HepG2 (cell line): ENCODE results near the gene PTPRC. TPM values are rescaled to one million over a fixed set of nuclear protein-coding genes. Genes with fewer than 3 reads are reported as not detected.

Experiments used
- ATAC-seq: fragments of 200-7000 bp; cut with Tn5 transposase; 3 replicates; pipeline ENCODE4 v1.9.1; 2020; ENCODE audit warnings: mild to moderate bottlenecking, moderate library complexity
- BruUV-seq: library from RNA; stranded (reverse); fragments of 400-500 nt; replicated peaks from 2 replicates; lab custom pipeline; 2021; lab: Mats Ljungman, UMichigan
- CTCF ChIA-PET: fragments of 300-600 bp; formaldehyde crosslinking; extraction: SDS; loops from one replicate; lab custom pipeline; 2021; ENCODE audit warnings: low total read pairs, inconsistent platforms, low intra/inter-chr PET ratio; lab: Yijun Ruan, JAX
- POLR2A ChIA-PET: fragments of 350-600 bp; sonication (Branson Sonifier 250); formaldehyde crosslinking; loops from one replicate; lab custom pipeline; 2020; ENCODE audit warnings: antibody characterized with exemption, inconsistent platforms; lab: Yijun Ruan, JAX
- DNase-seq: peaks from one replicate; pipeline ENCODE4 v3.0.0-alpha.2; 2015; ENCODE audit warnings: low spot score
- FAIRE-seq: peaks from 3 replicates; lab custom pipeline; 2011; peaks lifted over from hg19 to GRCh38; lab: Jason Lieb, UNC
- H2AFZ ChIP-seq: one replicate; pipeline ENCODE4 v1.6.1; 2011; ENCODE audit warnings: low read length, inconsistent platforms
- H3K27ac ChIP-seq: fragments of 300-600 bp; 3 replicates; pipeline ENCODE4 v1.8.0; 2011; ENCODE audit warnings: mixed run types, mild to moderate bottlenecking, mixed read lengths, low read length, inconsistent platforms; ENCODE audit not compliant: insufficient read depth; ENCODE audit errors: extremely low read length
- H3K27me3 ChIP-seq, 2 experiments: fragments of 200-600 bp in 1 of 2; 2 replicates in 1 of 2; 3 replicates in 1 of 2; pipeline versions ENCODE4 v1.6.0 to v1.8.0; 2011; ENCODE audit warnings: low read length in 2 of 2, mild to moderate bottlenecking in 2 of 2, moderate library complexity in 2 of 2, inconsistent platforms in 1 of 2; ENCODE audit not compliant: insufficient read depth in 2 of 2, control insufficient read depth in 1 of 2
- H3K36me3 ChIP-seq, 2 experiments: fragments of 200-600 bp in 1 of 2; replicated peaks in 1 of 2; 2 replicates in 1 of 2; 3 replicates in 1 of 2; pipeline versions ENCODE4 v1.5.1 to v1.8.0; 2011; ENCODE audit warnings: low read length in 2 of 2, inconsistent platforms in 1 of 2; ENCODE audit not compliant: insufficient read depth in 2 of 2, control insufficient read depth in 1 of 2
- H3K4me1 ChIP-seq: 2 replicates; pipeline ENCODE4 v1.5.1; 2012; ENCODE audit warnings: low read length, inconsistent platforms; ENCODE audit not compliant: insufficient read depth
- H3K4me2 ChIP-seq: 2 replicates; pipeline ENCODE4 v1.6.0; 2011; ENCODE audit warnings: low read depth, low read length, inconsistent platforms
- H3K4me3 ChIP-seq, 3 experiments: fragments of 200-600 bp in 1 of 3; sonication (generic), shearing (Covaris generic) in 1 of 3; replicated peaks in 1 of 3; 2 replicates each; pipeline ENCODE4 v1.5.1; 2011 to 2016; ENCODE audit warnings: low read length in 3 of 3, inconsistent platforms in 2 of 3, low read depth in 2 of 3, mild to moderate bottlenecking in 2 of 3, control low read depth in 1 of 3, mixed read lengths in 1 of 3; ENCODE audit not compliant: insufficient read depth in 1 of 3
- H3K79me2 ChIP-seq: one replicate; pipeline ENCODE4 v1.6.1; 2011; ENCODE audit warnings: low read length, inconsistent platforms; ENCODE audit not compliant: insufficient read depth
- H3K9ac ChIP-seq: 2 replicates; pipeline ENCODE4 v1.6.0; 2011; ENCODE audit warnings: mild to moderate bottlenecking, low read depth, low read length, inconsistent platforms; ENCODE audit not compliant: insufficient read depth
- H3K9me3 ChIP-seq: 2 replicates; pipeline ENCODE4 v1.5.1; 2012; ENCODE audit warnings: mild to moderate bottlenecking, low read length
- H4K20me1 ChIP-seq: 2 replicates; pipeline ENCODE4 v1.6.0; 2011; ENCODE audit warnings: inconsistent platforms, mild to moderate bottlenecking, low read length, moderate library complexity; ENCODE audit not compliant: insufficient read depth
- MEIS1 ChIP-seq: sonication (generic); formaldehyde crosslinking; IDR thresholded peaks from 2 replicates; pipeline ENCODE4 v1.9.0; 2021; ENCODE audit warnings: mild to moderate bottlenecking, missing genetic modification reagents, moderate library complexity, borderline replicate concordance
- ZNF768 ChIP-seq: sonication (generic); formaldehyde crosslinking; IDR thresholded peaks from 2 replicates; pipeline ENCODE4 v1.4.0; 2020; ENCODE audit warnings: missing genetic modification reagents
- in situ Hi-C: cut with HindIII; loops from 2 replicates; pipeline ENCODE4 v1.10.0; 2017; ENCODE audit warnings: low pct_unique_long_range_greater_than_20kb; ENCODE audit not compliant: extremely low pct_ligation_motif_present
- intact Hi-C: fragments of 100-400 bp; cut with micrococcal nuclease; formaldehyde crosslinking; loops from one replicate; pipeline ENCODE4 v1.10.0; 2022; ENCODE audit not compliant: unreplicated experiment
- polyA plus RNA-seq, 8 experiments: library from polyadenylated mRNA; depleted of rRNA in 3 of 8; stranded (reverse) in 7 of 8; unstranded in 1 of 8; fragments of >200 nt; fragmentation: Illumina TruSeq in 4 of 8; extraction: Trizol in 4 of 8; gene quantifications; 2 replicates each; pipeline versions ENCODE4 v1.2.1 to v1.2.3, GENCODE V29; 2011 to 2016; ENCODE audit warnings: low read depth in 4 of 8, missing spikeins in 1 of 8, mixed read lengths in 1 of 8; ENCODE audit not compliant: insufficient read depth in 1 of 8
- total RNA-seq, 5 experiments: library from RNA; depleted of rRNA; stranded (reverse); fragments of >200 nt; fragmentation: Illumina TruSeq; extraction: Trizol; gene quantifications; 2 replicates each; pipeline ENCODE4 v1.2.3, GENCODE V29; 2016; ENCODE audit warnings: low read depth in 1 of 5
- TF ChIP-seq, protein P1 (sequence below): sonication (generic); formaldehyde crosslinking; IDR thresholded peaks from 2 replicates; pipeline ENCODE4 v1.5.0; 2020; ENCODE audit warnings: missing genetic modification reagents
- TF ChIP-seq, protein P2 (sequence below): sonication (generic); formaldehyde crosslinking; IDR thresholded peaks from 2 replicates; pipeline ENCODE4 v1.5.0; 2020; ENCODE audit warnings: missing genetic modification reagents
- TF ChIP-seq, protein P3 (sequence below): sonication (generic); formaldehyde crosslinking; IDR thresholded peaks from 2 replicates; pipeline ENCODE4 v1.4.0; 2020; ENCODE audit warnings: low read depth, mild to moderate bottlenecking, missing genetic modification reagents
- TF ChIP-seq, protein P4 (sequence below), 2 experiments: sonication (generic) in 1 of 2; formaldehyde crosslinking in 1 of 2; IDR thresholded peaks; 2 replicates each; pipeline versions ENCODE4 v1.4.0 to v1.6.1; 2016 to 2020; ENCODE audit warnings: borderline replicate concordance in 1 of 2, low read depth in 1 of 2, mild to moderate bottlenecking in 1 of 2, missing genetic modification reagents in 1 of 2

Gene PTPRC
- total and polyA plus RNA-seq, 2 of the 13 experiments (the other 11 are each of a cell fraction or from before 2014, with no cell fraction given): not detected

DNA sequence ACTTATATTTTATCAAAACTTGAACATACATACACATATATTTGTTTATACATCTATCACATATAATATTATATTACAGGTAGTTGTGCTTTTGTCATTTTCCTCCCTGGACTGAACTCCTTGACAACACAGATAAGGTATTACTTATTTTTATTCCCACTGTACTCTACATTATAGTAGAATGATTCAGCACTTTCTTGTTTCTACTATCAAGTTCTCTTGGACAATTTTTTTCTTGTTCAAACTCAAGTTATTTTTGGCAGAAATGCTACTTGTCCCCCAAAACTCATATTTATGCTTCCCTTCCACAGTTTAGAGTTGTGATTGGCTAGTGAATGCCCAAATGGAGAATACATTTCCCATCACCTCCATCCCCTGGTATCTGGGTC is 10.8 kb upstream of the PTPRC start:
- intact Hi-C loops: no loop called here
- no peak for FAIRE-seq
- ATAC-seq: no peak
- Histone ChIP-seq H4K20me1 (no peaks in the 10 kb centered on the region), H3K36me3 (no peaks in the 10 kb centered on the region), H3K4me1 (no peaks in the 10 kb centered on the region), H3K27ac (no peak overlapping the region), H3K4me3 (no peak overlapping the region), H3K4me2 (no peak overlapping the region), H3K79me2 (no peaks in the 10 kb centered on the region), H3K27me3 (no peaks in the 10 kb centered on the region; a peak in 1 of 5 replicates), H3K9ac (no peak overlapping the region), H2AFZ (no peak overlapping the region), H3K9me3 (no peaks in the 10 kb centered on the region)
- BruUV-seq: no TSS peak
- TF ChIP-seq, protein P1, sequence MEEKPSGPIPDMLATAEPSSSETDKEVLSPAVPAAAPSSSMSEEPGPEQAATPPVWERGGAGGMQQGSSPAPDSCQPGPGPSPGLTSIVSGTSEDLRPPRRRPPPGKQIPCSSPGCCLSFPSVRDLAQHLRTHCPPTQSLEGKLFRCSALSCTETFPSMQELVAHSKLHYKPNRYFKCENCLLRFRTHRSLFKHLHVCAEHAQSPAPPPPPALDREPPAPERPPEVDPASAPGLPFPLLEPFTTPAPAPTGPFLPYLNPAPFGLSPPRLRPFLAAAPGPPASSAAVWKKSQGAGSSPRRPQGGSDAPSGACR: no peak
- ChIA-PET POLR2A (no interaction called here), CTCF (no interaction called here)
- no peak for DNase-seq
- in situ Hi-C loops: no loop called here

DNA sequence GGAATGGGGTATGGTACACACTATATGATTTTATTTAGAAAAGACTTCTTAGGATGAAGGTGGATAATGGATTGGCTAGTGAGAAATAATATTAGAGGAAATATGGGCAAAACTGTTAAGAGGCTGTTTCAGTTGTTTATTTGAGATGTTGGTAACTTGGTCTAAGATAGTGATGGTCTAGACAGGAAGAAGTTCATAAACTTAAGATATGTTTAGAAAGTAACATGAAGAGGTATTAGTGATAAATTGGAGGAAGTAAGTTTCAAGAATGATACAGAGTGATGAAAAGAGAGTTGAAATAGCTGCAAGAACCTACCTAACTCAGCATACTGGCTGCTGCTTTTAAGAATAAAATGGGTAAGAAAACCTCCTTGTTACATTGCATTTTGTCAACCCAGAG is 9.2 kb upstream of the PTPRC start:
- H3K27ac ChIP-seq: no peak overlapping the region
- H3K79me2 ChIP-seq: no peaks in the 10 kb centered on the region
- BruUV-seq: no TSS peak
- H3K4me1 ChIP-seq: no peaks in the 10 kb centered on the region
- no peak overlapping the region for H2AFZ ChIP-seq
- no peaks in the 10 kb centered on the region for H4K20me1 ChIP-seq
- ATAC-seq: no peak
- no peaks in the 10 kb centered on the region; a peak in 1 of 5 replicates for H3K27me3 ChIP-seq
- intact Hi-C loops (no loop called here), in situ Hi-C loops (no loop called here)
- H3K9me3 ChIP-seq: no peaks in the 10 kb centered on the region
- no peak overlapping the region for H3K4me2 ChIP-seq
- H3K9ac ChIP-seq: no peak overlapping the region
- ChIA-PET CTCF (no interaction called here), POLR2A (no interaction called here)
- no peak overlapping the region for H3K4me3 ChIP-seq
- DNase-seq: no peak
- no peak for FAIRE-seq
- H3K36me3 ChIP-seq: no peaks in the 10 kb centered on the region
- TF ChIP-seq, protein P2, sequence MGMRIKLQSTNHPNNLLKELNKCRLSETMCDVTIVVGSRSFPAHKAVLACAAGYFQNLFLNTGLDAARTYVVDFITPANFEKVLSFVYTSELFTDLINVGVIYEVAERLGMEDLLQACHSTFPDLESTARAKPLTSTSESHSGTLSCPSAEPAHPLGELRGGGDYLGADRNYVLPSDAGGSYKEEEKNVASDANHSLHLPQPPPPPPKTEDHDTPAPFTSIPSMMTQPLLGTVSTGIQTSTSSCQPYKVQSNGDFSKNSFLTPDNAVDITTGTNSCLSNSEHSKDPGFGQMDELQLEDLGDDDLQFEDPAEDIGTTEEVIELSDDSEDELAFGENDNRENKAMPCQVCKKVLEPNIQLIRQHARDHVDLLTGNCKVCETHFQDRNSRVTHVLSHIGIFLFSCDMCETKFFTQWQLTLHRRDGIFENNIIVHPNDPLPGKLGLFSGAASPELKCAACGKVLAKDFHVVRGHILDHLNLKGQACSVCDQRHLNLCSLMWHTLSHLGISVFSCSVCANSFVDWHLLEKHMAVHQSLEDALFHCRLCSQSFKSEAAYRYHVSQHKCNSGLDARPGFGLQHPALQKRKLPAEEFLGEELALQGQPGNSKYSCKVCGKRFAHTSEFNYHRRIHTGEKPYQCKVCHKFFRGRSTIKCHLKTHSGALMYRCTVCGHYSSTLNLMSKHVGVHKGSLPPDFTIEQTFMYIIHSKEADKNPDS (CRISPR knock-in tag): no peak
- no peak for TF ChIP-seq ZNF768 (CRISPR knock-in tag)
- TF ChIP-seq, protein P3, sequence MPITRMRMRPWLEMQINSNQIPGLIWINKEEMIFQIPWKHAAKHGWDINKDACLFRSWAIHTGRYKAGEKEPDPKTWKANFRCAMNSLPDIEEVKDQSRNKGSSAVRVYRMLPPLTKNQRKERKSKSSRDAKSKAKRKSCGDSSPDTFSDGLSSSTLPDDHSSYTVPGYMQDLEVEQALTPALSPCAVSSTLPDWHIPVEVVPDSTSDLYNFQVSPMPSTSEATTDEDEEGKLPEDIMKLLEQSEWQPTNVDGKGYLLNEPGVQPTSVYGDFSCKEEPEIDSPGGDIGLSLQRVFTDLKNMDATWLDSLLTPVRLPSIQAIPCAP (CRISPR knock-in tag): no peak
- no peak for TF ChIP-seq MEIS1 (CRISPR knock-in tag)
- TF ChIP-seq, protein P4, sequence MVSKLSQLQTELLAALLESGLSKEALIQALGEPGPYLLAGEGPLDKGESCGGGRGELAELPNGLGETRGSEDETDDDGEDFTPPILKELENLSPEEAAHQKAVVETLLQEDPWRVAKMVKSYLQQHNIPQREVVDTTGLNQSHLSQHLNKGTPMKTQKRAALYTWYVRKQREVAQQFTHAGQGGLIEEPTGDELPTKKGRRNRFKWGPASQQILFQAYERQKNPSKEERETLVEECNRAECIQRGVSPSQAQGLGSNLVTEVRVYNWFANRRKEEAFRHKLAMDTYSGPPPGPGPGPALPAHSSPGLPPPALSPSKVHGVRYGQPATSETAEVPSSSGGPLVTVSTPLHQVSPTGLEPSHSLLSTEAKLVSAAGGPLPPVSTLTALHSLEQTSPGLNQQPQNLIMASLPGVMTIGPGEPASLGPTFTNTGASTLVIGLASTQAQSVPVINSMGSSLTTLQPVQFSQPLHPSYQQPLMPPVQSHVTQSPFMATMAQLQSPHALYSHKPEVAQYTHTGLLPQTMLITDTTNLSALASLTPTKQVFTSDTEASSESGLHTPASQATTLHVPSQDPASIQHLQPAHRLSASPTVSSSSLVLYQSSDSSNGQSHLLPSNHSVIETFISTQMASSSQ (IDR thresholded peaks at IDR 0.05; ENCODE audit: low read depth): no peak
- TF ChIP-seq, protein P4 (CRISPR knock-in tag; IDR thresholded peaks at IDR 0.05; ENCODE audit: borderline replicate concordance): no peak
